ENCODE data around the gene ZNF782. TPM values are rescaled to one million over a fixed set of nuclear protein-coding genes. Genes with fewer than 3 reads are reported as not detected.

Gene ZNF782
- total RNA-seq, 2 donors from 2014 or later: 4.5 TPM

GRCh38 chr9:96883922-96884321, 29.6 kb upstream of the ZNF782 start:
- Histone ChIP-seq H3K4me1 (no peaks in the 10 kb centered on the region), H3K36me3 (no peaks in the 10 kb centered on the region), H3K27me3 (no peaks in the 10 kb centered on the region), H3K9me3 (no peaks in the 10 kb centered on the region), H3K4me3 (no peak overlapping the region), H3K27ac (no peak overlapping the region), H3K9ac (ENCODE audit: low read depth in 2 of 2, low read length in 2 of 2) (no peak overlapping the region)
- no peak for DNase-seq
- TF ChIP-seq CTCF (IDR thresholded peaks at IDR 0.05): no peak
- intact Hi-C loops (cut with DNase I): no loop called here

GRCh38 chr9:96877269-96877668, 23.0 kb upstream of the ZNF782 start:
- H3K9ac ChIP-seq (ENCODE audit: low read depth in 2 of 2, low read length in 2 of 2): no peak overlapping the region
- TF ChIP-seq CTCF (IDR thresholded peaks at IDR 0.05): no peak
- no peak overlapping the region for H3K4me3 ChIP-seq

GRCh38 chr9:96875461-96876142, 21.3 kb upstream of the ZNF782 start:
- Histone ChIP-seq H3K27me3 (peaks cover 7% of the 10 kb centered on the region), H3K9me3 (no peaks in the 10 kb centered on the region), H3K9ac (ENCODE audit: low read depth in 2 of 2, low read length in 2 of 2) (peak overlapping the region; percentile 60 to 88), H3K4me3 (peak overlapping the region; percentile 47), H3K27ac (peak overlapping the region; percentile 79), H3K4me1 (no peaks in the 10 kb centered on the region), H3K36me3 (no peaks in the 10 kb centered on the region)
- DNase-seq: peak; percentile 69
- intact Hi-C loops (cut with DNase I): no loop called here
- TF ChIP-seq CTCF (IDR thresholded peaks at IDR 0.05): no peak

More at GRCh38 chr9:96877269-96877668, 23.0 kb upstream of the ZNF782 start:
- Histone ChIP-seq H3K4me1 (no peaks in the 10 kb centered on the region), H3K9me3 (no peaks in the 10 kb centered on the region), H3K36me3 (no peaks in the 10 kb centered on the region), H3K27ac (no peak overlapping the region), H3K27me3 (peaks cover 7% of the 10 kb centered on the region)
- intact Hi-C loops (cut with DNase I): no loop called here
- DNase-seq: no peak

GRCh38 chr9:96874947-96875460, 20.7 kb upstream of the ZNF782 start:
- intact Hi-C loops (cut with DNase I): no loop called here
- Histone ChIP-seq H3K9me3 (no peaks in the 10 kb centered on the region), H3K4me1 (no peaks in the 10 kb centered on the region), H3K27me3 (peaks cover 7% of the 10 kb centered on the region), H3K4me3 (peak overlapping the region; percentile 47), H3K9ac (ENCODE audit: low read depth in 2 of 2, low read length in 2 of 2) (peak overlapping the region; percentile 60 to 88), H3K27ac (peak overlapping the region; percentile 79), H3K36me3 (no peaks in the 10 kb centered on the region)
- TF ChIP-seq CTCF (IDR thresholded peaks at IDR 0.05): no peak
- DNase-seq: peak; percentile 67

GRCh38 chr9:96874201-96874785, 20.0 kb upstream of the ZNF782 start:
- DNase-seq: no peak
- intact Hi-C loops (cut with DNase I): no loop called here
- Histone ChIP-seq H3K9me3 (no peaks in the 10 kb centered on the region), H3K4me3 (no peak overlapping the region), H3K36me3 (no peaks in the 10 kb centered on the region), H3K27me3 (peaks cover 7% of the 10 kb centered on the region), H3K27ac (peak overlapping the region; percentile 79), H3K4me1 (no peaks in the 10 kb centered on the region), H3K9ac (ENCODE audit: low read depth in 2 of 2, low read length in 2 of 2) (peak overlapping the region in 1 of 2 donors; percentile 8)
- no peak for TF ChIP-seq CTCF (IDR thresholded peaks at IDR 0.05)
